Stomach (tissue), 4 donors: Measurements from ENCODE around the gene MYOG.

Experiments used
- CTCF ChIP-seq, 7 experiments: fragments of 450-650 bp in 4 of 7; fragments of 200-600 bp in 3 of 7; sonication (generic) in 3 of 7; IDR thresholded peaks; one replicate each; pipeline ENCODE4 v1.5.1; 2016 to 2019; ENCODE audit warnings: antibody characterized with exemption in 7 of 7, control low read depth in 2 of 7, mild to moderate bottlenecking in 1 of 7
- EP300 ChIP-seq: sonication (generic); formaldehyde crosslinking; IDR thresholded peaks from one replicate; pipeline ENCODE4 v1.6.1; 2017; ENCODE audit warnings: antibody characterized with exemption
- POLR2A ChIP-seq, 4 donors: fragments of 450-650 bp; IDR thresholded peaks; one replicate each; pipeline ENCODE4 v1.6.1; 2016; ENCODE audit warnings: antibody characterized with exemption in 4 of 4, control low read depth in 2 of 4, mild to moderate bottlenecking in 1 of 4, moderate library complexity in 1 of 4
- POLR2AphosphoS5 ChIP-seq, 3 donors: sonication (generic); formaldehyde crosslinking; IDR thresholded peaks; one replicate each; pipeline ENCODE4 v1.6.1; 2016; ENCODE audit warnings: antibody characterized with exemption in 3 of 3

GRCh38 chr1:203113308-203113707, 27.5 kb upstream of the MYOG start:
- TF ChIP-seq CTCF (IDR thresholded peaks at IDR 0.05) (no peak), POLR2A (IDR thresholded peaks at IDR 0.05) (no peak), POLR2AphosphoS5 (IDR thresholded peaks at IDR 0.05) (no peak), EP300 (no peak)
